Measurements from ENCODE around the gene PPP2R5B. TPM values are rescaled to one million over a fixed set of nuclear protein-coding genes. Genes with fewer than 3 reads are reported as not detected.

Gene PPP2R5B
- 16.0 and 21.0 TPM in 2 replicates for total RNA-seq

GRCh38 chr11:64923944-64924909, at the start of gene PPP2R5B:
PPP2R5B (plus strand) TSS chr11:64924689; CDS start chr11:64925735, 1,046 bp downstream.

GRCh38 chr11:64878494-64879243, 45.8 kb upstream of the PPP2R5B start, which contains the start of gene EHD1:
EHD1 (minus strand) TSS chr11:64878621; CDS start chr11:64878464, 157 bp downstream.

GRCh38 chr11:64916775-64917662, 7.5 kb upstream of the PPP2R5B start, which contains the start of gene ATG2A:
ATG2A (minus strand) TSS chr11:64917209; CDS start chr11:64917135, 74 bp downstream.

GRCh38 chr11:64935359-64936081, 11.0 kb downstream of the PPP2R5B start, which contains the start of gene GPHA2:
GPHA2 (minus strand) TSS chr11:64935893; CDS start chr11:64935460, 433 bp downstream.

GRCh38 chr11:64971421-64972233, 47.1 kb downstream of the PPP2R5B start, which contains the start of gene MAJIN:
MAJIN (minus strand) TSS chr11:64972108; CDS start chr11:64959405, 12,703 bp downstream.

Other genes with a start within 250 kb of the PPP2R5B start
- gene NRXN2, start 201.5 kb upstream of the PPP2R5B start, total RNA-seq: 0.30 and 6.4 TPM in 2 replicates
- 0.09 and 0.30 TPM in 2 replicates for gene RASGRP2, start 180.5 kb upstream of the PPP2R5B start, total RNA-seq
- 0.60 and 1.2 TPM in 2 replicates for gene PYGM, start 164.7 kb upstream of the PPP2R5B start, total RNA-seq
- 72.2 and 125 TPM in 2 replicates for gene SF1, start 146.1 kb upstream of the PPP2R5B start, total RNA-seq
- gene MAP4K2, start 121.5 kb upstream of the PPP2R5B start, total RNA-seq: 11.0 and 19.2 TPM in 2 replicates
- 13.4 and 34.0 TPM in 2 replicates for gene MEN1, start 114.1 kb upstream of the PPP2R5B start, total RNA-seq
- gene CDC42BPG, start 80.0 kb upstream of the PPP2R5B start, total RNA-seq: under 0.01 and 0.32 TPM in 2 replicates
- 40.4 and 211 TPM in 2 replicates for gene EHD1, start 46.1 kb upstream of the PPP2R5B start, total RNA-seq
- gene ATG2A, start 7.5 kb upstream of the PPP2R5B start, total RNA-seq: 12.5 and 14.9 TPM in 2 replicates
- not detected in 2 replicates for gene GPHA2, start 11.2 kb downstream of the PPP2R5B start, total RNA-seq
- under 0.01 TPM in 1 of 2 replicates, not detected in the other for gene MAJIN, start 47.4 kb downstream of the PPP2R5B start, total RNA-seq
- gene BATF2, start 72.3 kb downstream of the PPP2R5B start, total RNA-seq: under 0.01 and 0.51 TPM in 2 replicates
- gene ARL2, start 89.5 kb downstream of the PPP2R5B start, total RNA-seq: 73.7 and 76.6 TPM in 2 replicates
- gene SNX15, start 102.8 kb downstream of the PPP2R5B start, total RNA-seq: 3.0 and 10.7 TPM in 2 replicates
- gene SAC3D1, start 116.5 kb downstream of the PPP2R5B start, total RNA-seq: 6.9 and 7.1 TPM in 2 replicates
- gene NAALADL1, start 133.9 kb downstream of the PPP2R5B start, total RNA-seq: 17.3 and 19.9 TPM in 2 replicates
- 1.8 and 6.0 TPM in 2 replicates for gene CDCA5, start 159.4 kb downstream of the PPP2R5B start, total RNA-seq
- 23.5 and 33.7 TPM in 2 replicates for gene ZFPL1, start 159.5 kb downstream of the PPP2R5B start, total RNA-seq
- 108 and 163 TPM in 2 replicates for gene VPS51, start 171.5 kb downstream of the PPP2R5B start, total RNA-seq
- 12.2 and 17.0 TPM in 2 replicates for gene TM7SF2, start 187.2 kb downstream of the PPP2R5B start, total RNA-seq
- gene ZNHIT2, start 193.0 kb downstream of the PPP2R5B start, total RNA-seq: 6.5 and 7.3 TPM in 2 replicates
- 104 and 213 TPM in 2 replicates for gene FAU, start 197.4 kb downstream of the PPP2R5B start, total RNA-seq
- gene MRPL49, start 197.6 kb downstream of the PPP2R5B start, total RNA-seq: 44.0 and 47.2 TPM in 2 replicates
- gene SYVN1, start 209.8 kb downstream of the PPP2R5B start, total RNA-seq: 25.2 and 38.0 TPM in 2 replicates
- not detected in 2 replicates for gene SPDYC, start 245.5 kb downstream of the PPP2R5B start, total RNA-seq

Measured in smooth muscle cell of the umbilical artery (primary cell).